ENCODE measurements around the gene EIF4H.

Gene EIF4H

DNA sequence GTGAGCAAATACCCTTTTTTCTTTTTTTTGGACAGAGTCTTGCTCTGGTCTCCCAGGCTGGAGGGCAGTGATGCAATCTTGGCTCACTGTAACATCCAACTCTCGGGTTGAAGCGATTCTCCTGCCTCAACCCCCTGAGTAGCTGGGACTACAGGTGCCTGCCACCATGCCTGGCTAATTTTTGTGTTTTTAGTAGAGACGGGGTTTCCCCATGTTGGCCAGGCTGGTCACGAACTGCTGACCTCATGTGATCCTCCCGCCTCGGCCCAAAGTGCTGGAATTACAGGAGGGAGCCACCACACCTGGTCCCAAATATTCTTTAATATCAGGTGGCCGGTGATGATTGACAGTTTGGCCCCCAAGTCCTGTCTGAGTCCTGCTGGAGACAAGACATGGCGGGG, 42.2 kb downstream of the EIF4H start:
- TF ChIP-seq, protein P1, sequence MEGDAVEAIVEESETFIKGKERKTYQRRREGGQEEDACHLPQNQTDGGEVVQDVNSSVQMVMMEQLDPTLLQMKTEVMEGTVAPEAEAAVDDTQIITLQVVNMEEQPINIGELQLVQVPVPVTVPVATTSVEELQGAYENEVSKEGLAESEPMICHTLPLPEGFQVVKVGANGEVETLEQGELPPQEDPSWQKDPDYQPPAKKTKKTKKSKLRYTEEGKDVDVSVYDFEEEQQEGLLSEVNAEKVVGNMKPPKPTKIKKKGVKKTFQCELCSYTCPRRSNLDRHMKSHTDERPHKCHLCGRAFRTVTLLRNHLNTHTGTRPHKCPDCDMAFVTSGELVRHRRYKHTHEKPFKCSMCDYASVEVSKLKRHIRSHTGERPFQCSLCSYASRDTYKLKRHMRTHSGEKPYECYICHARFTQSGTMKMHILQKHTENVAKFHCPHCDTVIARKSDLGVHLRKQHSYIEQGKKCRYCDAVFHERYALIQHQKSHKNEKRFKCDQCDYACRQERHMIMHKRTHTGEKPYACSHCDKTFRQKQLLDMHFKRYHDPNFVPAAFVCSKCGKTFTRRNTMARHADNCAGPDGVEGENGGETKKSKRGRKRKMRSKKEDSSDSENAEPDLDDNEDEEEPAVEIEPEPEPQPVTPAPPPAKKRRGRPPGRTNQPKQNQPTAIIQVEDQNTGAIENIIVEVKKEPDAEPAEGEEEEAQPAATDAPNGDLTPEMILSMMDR (conservative IDR thresholded peaks at IDR 0.05), result no peak
- H3K27ac ChIP-seq, result no peak overlapping the region

DNA sequence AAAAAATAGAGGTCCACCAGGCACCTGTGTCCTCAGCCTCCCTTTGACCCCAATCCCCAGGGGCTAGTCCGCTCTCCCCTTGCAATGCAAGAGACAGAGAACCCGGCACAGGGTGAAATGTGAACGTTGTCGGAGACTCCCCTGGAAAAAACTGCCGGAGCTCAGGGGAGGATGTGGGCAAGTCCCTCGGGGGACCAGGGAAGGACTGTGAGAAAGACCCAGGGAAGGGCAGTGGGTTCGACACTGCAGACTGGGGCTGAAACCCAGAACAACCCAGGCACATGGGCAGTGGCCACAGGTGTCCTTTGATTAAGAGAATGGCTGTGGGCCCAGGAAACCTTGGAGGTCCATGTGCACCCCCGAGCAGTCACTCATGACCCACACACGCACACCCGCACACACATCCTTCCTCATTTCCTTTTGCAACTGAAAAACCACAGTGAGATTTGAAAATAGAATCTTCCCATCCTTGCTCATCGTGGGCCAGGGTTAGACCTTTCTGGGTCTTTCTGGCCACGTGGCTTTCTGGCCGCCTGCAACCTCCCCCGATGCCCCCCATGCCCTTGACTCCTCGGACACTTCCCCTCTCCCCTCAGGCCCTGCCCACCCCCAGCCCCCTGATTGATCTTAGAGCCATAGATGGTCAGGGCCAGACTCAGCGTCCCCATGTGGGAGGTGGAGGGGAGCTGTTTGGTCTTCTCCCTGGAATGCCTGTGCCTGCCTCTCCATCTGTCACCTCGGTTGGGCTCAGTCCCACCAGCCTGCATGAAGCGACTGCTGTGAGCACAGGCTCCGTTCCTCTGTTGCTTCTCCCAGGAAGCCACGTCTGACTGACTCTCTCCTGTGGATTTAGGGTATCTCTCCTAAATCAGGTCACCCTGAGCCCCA, 43.5 kb downstream of the EIF4H start:
- no peak overlapping the region for H3K27ac ChIP-seq
- TF ChIP-seq, protein P1 (conservative IDR thresholded peaks at IDR 0.05), result no peak

DNA sequence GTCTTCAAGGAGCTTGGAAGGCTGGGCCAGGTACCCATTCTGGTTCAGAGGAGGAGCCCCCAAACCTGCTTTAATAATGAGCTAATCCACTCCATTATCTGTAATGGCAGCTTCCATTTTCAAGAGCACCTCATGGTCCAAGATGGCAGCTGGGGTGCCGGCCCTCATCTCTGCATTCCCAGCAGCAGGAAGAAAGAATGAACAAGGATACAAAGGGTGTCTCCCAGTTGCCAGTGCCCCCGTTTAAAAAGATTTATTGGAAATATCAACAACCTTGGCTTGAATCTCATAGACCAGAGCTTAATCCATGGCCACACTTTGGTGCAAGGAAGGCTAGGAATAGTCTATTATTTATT, 44.2 kb downstream of the EIF4H start:
- TF ChIP-seq, protein P1 (conservative IDR thresholded peaks at IDR 0.05), result no peak
- H3K27ac ChIP-seq, result no peak overlapping the region

DNA sequence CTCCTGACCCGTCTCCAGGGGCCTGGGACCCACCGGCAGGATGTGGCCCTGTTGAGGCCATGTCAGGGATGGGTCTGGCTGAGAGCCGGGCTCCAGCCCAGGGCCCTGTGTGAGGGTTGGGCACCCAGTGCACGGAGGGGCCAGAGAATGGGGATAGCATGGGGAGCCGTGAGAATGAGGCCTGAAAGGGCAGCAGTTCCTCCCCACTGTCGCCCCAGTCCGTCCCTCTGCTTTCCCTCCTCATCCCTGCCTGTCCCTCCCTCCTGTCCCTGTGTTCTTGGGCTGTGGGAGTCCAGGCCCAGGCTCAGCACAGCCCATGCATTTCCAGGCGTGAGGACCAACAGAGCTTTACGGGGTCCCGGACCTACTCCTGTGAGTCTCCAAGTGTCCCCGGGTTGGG, 45.3 kb downstream of the EIF4H start:
- TF ChIP-seq, protein P1 (conservative IDR thresholded peaks at IDR 0.05), result no peak
- H3K27ac ChIP-seq, result no peak overlapping the region

DNA sequence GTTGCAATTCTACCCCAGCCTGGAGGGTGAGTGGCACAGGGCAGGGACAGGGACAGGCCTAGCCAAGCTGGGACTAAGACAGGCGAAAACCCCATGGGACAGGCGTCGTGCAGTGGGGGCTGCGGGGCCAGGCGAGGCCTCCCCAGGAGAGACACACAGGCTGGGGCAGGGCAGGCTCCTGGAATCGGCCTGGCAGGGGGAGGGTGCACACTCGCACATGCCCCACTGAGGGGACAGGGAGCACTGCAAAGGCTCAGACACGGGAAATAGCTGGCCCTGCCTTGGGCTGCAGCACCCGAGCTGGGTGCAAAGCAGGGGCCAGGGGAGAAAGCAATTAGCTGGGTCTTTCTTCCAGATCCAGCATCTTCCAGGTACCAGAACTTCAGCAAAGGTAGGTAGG, 46.1 kb downstream of the EIF4H start:
- H3K27ac ChIP-seq, result no peak overlapping the region
- TF ChIP-seq, protein P1 (conservative IDR thresholded peaks at IDR 0.05), result no peak

DNA sequence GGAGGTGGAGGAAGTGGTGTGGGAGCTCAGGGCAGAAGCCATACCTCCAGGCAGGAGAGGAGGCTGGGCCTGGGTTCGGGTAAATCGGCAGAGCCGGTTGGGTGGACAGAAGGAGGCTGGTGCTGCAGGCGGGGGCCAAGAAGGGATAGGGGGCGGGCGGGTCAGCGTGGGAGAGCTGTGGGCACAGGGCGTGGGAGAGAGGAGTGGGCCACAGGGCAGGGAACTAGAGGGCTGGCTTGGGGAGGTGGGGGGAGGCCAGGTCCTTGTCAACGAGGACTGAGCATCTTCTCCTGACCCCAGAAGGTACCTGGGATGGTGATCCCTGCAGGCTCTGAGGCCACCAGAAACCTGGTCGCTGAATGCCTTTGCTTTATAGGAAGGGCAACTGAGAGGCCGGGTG, 47.6 kb downstream of the EIF4H start:
- H3K27ac ChIP-seq, result no peak overlapping the region
- TF ChIP-seq, protein P1 (conservative IDR thresholded peaks at IDR 0.05), result no peak

DNA sequence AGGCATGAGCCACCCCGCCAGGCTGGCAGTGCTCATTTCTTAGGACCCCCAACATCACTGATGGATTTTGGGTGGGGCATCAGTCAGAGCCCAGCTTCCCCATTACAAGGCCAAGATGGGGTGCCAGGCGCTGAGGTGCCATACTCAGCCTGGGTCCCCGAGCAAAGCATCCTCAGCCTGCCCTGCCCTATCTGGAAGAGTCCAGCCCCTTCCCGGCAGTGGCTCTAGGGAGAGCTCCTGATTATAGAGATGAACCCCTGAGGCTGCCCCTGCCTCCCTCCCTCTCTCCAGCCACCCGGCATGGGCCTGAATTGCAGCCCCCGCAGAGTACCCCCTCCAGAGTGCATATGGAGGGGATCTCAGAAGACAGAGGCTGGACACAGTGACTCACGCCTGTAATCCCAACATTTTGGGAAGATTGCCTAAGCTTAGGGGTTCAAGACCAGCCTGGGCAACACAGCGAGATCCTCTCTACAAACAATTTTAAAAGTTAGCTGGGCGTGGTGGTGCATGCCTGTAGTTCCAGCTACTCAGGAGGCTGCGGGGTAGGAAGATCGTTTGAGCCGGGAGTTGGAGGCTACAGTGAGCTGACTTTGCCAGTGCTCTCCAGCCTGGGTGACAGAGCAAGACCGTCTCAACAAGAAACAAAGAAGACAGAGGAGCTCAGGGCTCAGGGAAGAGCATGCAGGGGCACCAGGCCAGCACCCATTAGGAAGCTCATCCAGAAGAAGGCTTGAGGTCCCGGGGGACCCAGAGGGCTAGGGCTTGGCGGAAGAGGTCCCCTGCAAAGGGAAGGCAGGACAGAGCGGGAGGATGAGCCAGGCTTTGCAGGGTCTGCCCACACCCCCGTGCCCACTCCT, 48.9 kb downstream of the EIF4H start:
- H3K27ac ChIP-seq, result no peak overlapping the region
- TF ChIP-seq, protein P1 (conservative IDR thresholded peaks at IDR 0.05), result no peak

Measured in VCaP (cell line).